H1 (cell line): ENCODE data around the gene TRAF5. TPM values are rescaled to one million over a fixed set of nuclear protein-coding genes. Genes with fewer than 3 reads are reported as not detected.

Experiments
- CTCF ChIA-PET: fragments of 300-600 bp; sonication (Branson Sonifier 250); formaldehyde crosslinking; loops from one replicate; lab custom pipeline; 2021; ENCODE audit not compliant: partially characterized antibody; lab: Charles Lee
- POLR2A ChIA-PET: fragments of 300-600 bp; sonication (Branson Sonifier 250); formaldehyde crosslinking; loops from one replicate; lab custom pipeline; 2021; ENCODE audit warnings: inconsistent platforms; ENCODE audit not compliant: partially characterized antibody; lab: Charles Lee
- DNase-seq, 2 experiments: peaks; one replicate each; pipeline versions ENCODE4 v3.0.0 to v3.0.0-alpha.2; 2010 to 2022; ENCODE audit warnings: low spot score in 2 of 2, low read depth in 1 of 2, mixed read lengths in 1 of 2
- FAIRE-seq: peaks from 2 replicates; lab custom pipeline; 2011; peaks lifted over from hg19 to GRCh38; lab: Jason Lieb, UNC
- H2AFZ ChIP-seq: 2 replicates; pipeline ENCODE4 v1.8.1; 2012; ENCODE audit warnings: low read length, inconsistent platforms
- H2AK5ac ChIP-seq: 2 replicates; pipeline ENCODE4 v1.6.1; 2013; ENCODE audit warnings: low read depth, low read length
- H2BK120ac ChIP-seq: replicated peaks from 2 replicates; pipeline ENCODE3; 2013; ENCODE audit warnings: low read depth, low read length, inconsistent platforms
- H2BK12ac ChIP-seq: 2 replicates; pipeline ENCODE4 v1.6.1; 2013; ENCODE audit warnings: low read depth, low read length
- H2BK15ac ChIP-seq: 2 replicates; pipeline ENCODE4 v1.6.1; 2013; ENCODE audit warnings: low read length
- H2BK20ac ChIP-seq: 2 replicates; pipeline ENCODE4 v1.6.1; 2013; ENCODE audit warnings: low read length
- H2BK5ac ChIP-seq: 2 replicates; pipeline ENCODE4 v1.6.1; 2013; ENCODE audit warnings: low read depth, low read length
- H3K14ac ChIP-seq: 2 replicates; pipeline ENCODE4 v1.6.1; 2013; ENCODE audit warnings: inconsistent platforms; ENCODE audit not compliant: insufficient read length
- H3K18ac ChIP-seq: 2 replicates; pipeline ENCODE4 v1.6.1; 2013; ENCODE audit warnings: low read length; ENCODE audit errors: extremely low read depth
- H3K23ac ChIP-seq: 2 replicates; pipeline ENCODE4 v1.6.1; 2013; ENCODE audit warnings: inconsistent platforms; ENCODE audit not compliant: insufficient read length
- H3K23me2 ChIP-seq: 2 replicates; pipeline ENCODE4 v1.6.1; 2013; ENCODE audit warnings: low read depth, low read length
- H3K27ac ChIP-seq: 2 replicates; pipeline ENCODE4 v1.6.1; 2011; ENCODE audit warnings: low read depth, low read length, inconsistent platforms
- H3K27me3 ChIP-seq, 4 experiments: replicated peaks in 1 of 4; 1 replicate in 1 of 4; 2 replicates in 3 of 4; pipeline versions ENCODE4 v1.6.1 to v1.8.1; 2011 to 2013; ENCODE audit warnings: low read length in 3 of 4, mild to moderate bottlenecking in 3 of 4, inconsistent platforms in 2 of 4, mixed read lengths in 2 of 4, moderate library complexity in 1 of 4; ENCODE audit not compliant: control insufficient read depth in 3 of 4, insufficient read depth in 3 of 4; ENCODE audit errors: extremely low read depth in 1 of 4
- H3K36me3 ChIP-seq, 4 experiments: 2 replicates each; pipeline versions ENCODE4 v1.6.1 to v1.8.1; 2011 to 2013; ENCODE audit warnings: mild to moderate bottlenecking in 4 of 4, low read length in 3 of 4, moderate library complexity in 2 of 4, control low read depth in 1 of 4, inconsistent platforms in 1 of 4; ENCODE audit not compliant: insufficient read depth in 4 of 4, control insufficient read depth in 2 of 4
- H3K4ac ChIP-seq: replicated peaks from 2 replicates; pipeline ENCODE3; 2013; ENCODE audit warnings: low read length, low read depth, mixed read lengths, inconsistent platforms; ENCODE audit not compliant: insufficient read length
- H3K4me1 ChIP-seq, 4 experiments: replicated peaks in 1 of 4; 1 replicate in 1 of 4; 2 replicates in 3 of 4; pipeline versions ENCODE4 v1.6.1 to v1.8.1; 2011 to 2013; ENCODE audit warnings: low read length in 3 of 4, inconsistent platforms in 2 of 4, mixed read lengths in 1 of 4; ENCODE audit not compliant: insufficient read depth in 4 of 4, control insufficient read depth in 3 of 4
- H3K4me2 ChIP-seq, 2 experiments: 2 replicates each; pipeline versions ENCODE4 v1.6.1 to v1.8.1; 2011 to 2013; ENCODE audit warnings: low read depth in 2 of 2, low read length in 2 of 2, control low read depth in 1 of 2, inconsistent platforms in 1 of 2, mild to moderate bottlenecking in 1 of 2; ENCODE audit not compliant: insufficient read depth in 1 of 2
- H3K4me3 ChIP-seq, 4 experiments: fragments of 200-600, 300-600 bp in 1 of 4; sonication (generic), shearing (Covaris generic), sonication (Bioruptor Twin) in 1 of 4; 2 replicates each; pipeline versions ENCODE4 v1.5.1 to v1.8.1; 2011 to 2016; ENCODE audit warnings: low read length in 4 of 4, low read depth in 3 of 4, control low read depth in 2 of 4, inconsistent platforms in 2 of 4, mild to moderate bottlenecking in 2 of 4, mixed read lengths in 1 of 4, moderate library complexity in 1 of 4; ENCODE audit not compliant: insufficient read depth in 2 of 4; ENCODE audit errors: extremely low read depth in 1 of 4
- H3K56ac ChIP-seq: replicated peaks from 2 replicates; pipeline ENCODE3; 2013; ENCODE audit warnings: low read depth, mild to moderate bottlenecking, mixed read lengths, low read length, inconsistent platforms; ENCODE audit not compliant: insufficient read length
- H3K79me1 ChIP-seq: 2 replicates; pipeline ENCODE4 v1.6.1; 2013; ENCODE audit warnings: low read depth, low read length, control low read depth
- H3K79me2 ChIP-seq, 2 experiments: 2 replicates each; pipeline versions ENCODE4 v1.6.1 to v1.8.1; 2012 to 2013; ENCODE audit warnings: low read length in 2 of 2, mild to moderate bottlenecking in 2 of 2, inconsistent platforms in 1 of 2; ENCODE audit not compliant: insufficient read depth in 2 of 2, control insufficient read depth in 1 of 2
- H3K9ac ChIP-seq, 4 experiments: replicated peaks in 1 of 4; 1 replicate in 1 of 4; 2 replicates in 3 of 4; pipeline versions ENCODE4 v1.6.1 to v1.8.1; 2011 to 2013; ENCODE audit warnings: low read depth in 3 of 4, low read length in 3 of 4, control low read depth in 2 of 4, mild to moderate bottlenecking in 2 of 4, moderate library complexity in 2 of 4, inconsistent platforms in 1 of 4; ENCODE audit errors: extremely low read depth in 1 of 4
- H3K9me3 ChIP-seq, 2 experiments: 2 replicates each; pipeline versions ENCODE4 v1.6.1 to v1.8.1; 2012 to 2013; ENCODE audit warnings: mild to moderate bottlenecking in 2 of 2, moderate library complexity in 2 of 2, control low read depth in 1 of 2, inconsistent platforms in 1 of 2, low read depth in 1 of 2, low read length in 1 of 2, mixed read lengths in 1 of 2; ENCODE audit not compliant: insufficient read depth in 2 of 2
- H4K20me1 ChIP-seq, 2 experiments: replicated peaks in 1 of 2; 2 replicates each; pipeline versions ENCODE3 to v1.8.1; 2011 to 2013; ENCODE audit warnings: inconsistent platforms in 2 of 2, low read length in 2 of 2, mild to moderate bottlenecking in 1 of 2; ENCODE audit not compliant: insufficient read depth in 2 of 2, control insufficient read depth in 1 of 2
- H4K5ac ChIP-seq: 2 replicates; pipeline ENCODE4 v1.6.1; 2013; ENCODE audit warnings: low read length, low read depth, mixed read lengths, inconsistent platforms; ENCODE audit not compliant: insufficient read length
- H4K8ac ChIP-seq: 2 replicates; pipeline ENCODE4 v1.8.0; 2013; ENCODE audit warnings: mild to moderate bottlenecking, moderate library complexity, low read length, inconsistent platforms; ENCODE audit not compliant: insufficient read depth; ENCODE audit errors: extremely low read depth
- H4K91ac ChIP-seq: replicated peaks from 2 replicates; pipeline ENCODE3; 2013; ENCODE audit warnings: low read length, mixed read lengths, inconsistent platforms; ENCODE audit not compliant: insufficient read length
- BACH1 ChIP-seq: IDR thresholded peaks from 2 replicates; pipeline ENCODE4 v1.6.1; 2012; ENCODE audit warnings: low read length, improper control_type of control experiment
- CREB1 ChIP-seq: IDR thresholded peaks from 2 replicates; pipeline ENCODE4 v1.6.1; 2012; ENCODE audit warnings: inconsistent platforms
- HDAC2 ChIP-seq, 2 experiments: fragments of 300-600 bp in 1 of 2; sonication (generic) in 1 of 2; IDR thresholded peaks; 2 replicates each; pipeline ENCODE4 v1.6.1; 2011 to 2012; ENCODE audit warnings: low read depth in 2 of 2, low read length in 2 of 2, mild to moderate bottlenecking in 2 of 2, moderate library complexity in 2 of 2, borderline replicate concordance in 1 of 2, inconsistent platforms in 1 of 2
- KDM5A ChIP-seq: fragments of 200-600 bp; IDR thresholded peaks from 2 replicates; pipeline ENCODE4 v1.7.1; 2012; ENCODE audit warnings: mild to moderate bottlenecking, low read length, inconsistent platforms, mixed read lengths
- PHF8 ChIP-seq: fragments of 200-600 bp; sonication (generic); conservative IDR thresholded peaks from 2 replicates; pipeline ENCODE4 v1.7.1; 2012; ENCODE audit warnings: low read depth, mild to moderate bottlenecking, inconsistent platforms, low read length, moderate library complexity
- TAF1 ChIP-seq: IDR thresholded peaks from 2 replicates; pipeline ENCODE4 v1.6.1; 2011; ENCODE audit warnings: mild to moderate bottlenecking, low read depth, low read length
- YY1 ChIP-seq: IDR thresholded peaks from 2 replicates; pipeline ENCODE4 v1.6.1; 2011; ENCODE audit warnings: low read depth, mild to moderate bottlenecking, low read length
- WGBS, 2 experiments: shearing (Covaris generic) in 1 of 2; methylation state at CpG; one replicate each; pipeline versions ENCODE4 v1.1.6 to v1.1.7; 2013 to 2015; ENCODE audit warnings: low lambda C conversion rate in 2 of 2, mixed read lengths in 2 of 2, inconsistent platforms in 1 of 2, low coverage in 1 of 2, missing lambda C conversion rate in 1 of 2; ENCODE audit not compliant: insufficient replicate concordance in 2 of 2, insufficient coverage in 1 of 2, insufficient read length in 1 of 2; ENCODE audit errors: extremely low coverage in 1 of 2, missing lambda C conversion rate in 1 of 2; 5-methylcytosine and 5-hydroxymethylcytosine counted together
- polyA plus RNA-seq, 7 experiments: library from polyadenylated mRNA; depleted of rRNA in 3 of 7; stranded (reverse) in 5 of 7; unstranded in 2 of 7; fragments of >200 nt in 5 of 7; fragments of 200-250 nt in 2 of 7; gene quantifications; 1 replicate in 5 of 7; 2 replicates in 1 of 7; 4 replicates in 1 of 7; pipeline versions ENCODE4 v1.2.1 to v1.2.3, GENCODE V29; 2011 to 2013; ENCODE audit warnings: missing spikeins in 2 of 7, mixed read lengths in 2 of 7
- total RNA-seq: library from RNA; stranded (reverse); fragmentation: NEBNext Ultra II Directional; extraction: Animal tissue kit (Norgen Biotek cat#: 25700); gene quantifications from 2 replicates; pipeline ENCODE4 v1.2.1, GENCODE V29; 2021
- TF ChIP-seq, protein P1 (sequence below), 3 experiments: IDR thresholded peaks; 1 replicate in 2 of 3; 2 replicates in 1 of 3; pipeline versions ENCODE4 v1.5.1 to v1.6.1; 2011; ENCODE audit warnings: low read length in 3 of 3, mild to moderate bottlenecking in 3 of 3, inconsistent platforms in 2 of 3, low read depth in 1 of 3, moderate library complexity in 1 of 3; ENCODE audit not compliant: insufficient read depth in 1 of 3; ENCODE audit errors: control extremely low read depth in 1 of 3

TRAF5 gene
- total and polyA plus RNA-seq, 2 of the 8 experiments (the other 6 are each of a cell fraction or from before 2014, with no cell fraction given) = 13.0 to 17.1 TPM

DNA sequence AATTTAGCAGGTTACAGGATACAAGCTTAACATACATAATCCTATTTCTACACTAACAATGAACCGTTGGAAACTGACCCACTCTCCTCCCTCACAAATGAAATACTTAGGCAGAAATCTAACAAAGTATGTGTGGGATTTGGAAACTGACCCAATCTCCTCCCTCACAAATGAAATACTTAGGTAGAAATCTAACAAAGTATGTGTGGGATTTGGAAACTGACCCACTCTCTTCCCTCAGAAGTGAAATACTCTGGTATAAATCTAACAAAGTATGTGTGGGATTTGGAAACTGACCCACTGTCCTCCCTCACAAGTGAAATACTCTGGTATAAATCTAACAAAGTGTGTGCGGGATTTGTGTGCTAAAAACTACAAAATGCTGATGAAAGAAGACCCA is 60.3 kb downstream of the TRAF5 start:
- peaks cover 8% of the 10 kb centered on the region for H3K23me2 ChIP-seq
- no peaks in the 10 kb centered on the region for H3K79me1 ChIP-seq
- TF ChIP-seq HDAC2 (IDR thresholded peaks at IDR 0.05; ENCODE audit: borderline replicate concordance in 1 of 2, low read depth in 2 of 2, low read length in 2 of 2) (no peak), YY1 (no peak), KDM5A (no peak), TAF1 (no peak), CREB1 (no peak), BACH1 (no peak), PHF8 (no peak)
- TF ChIP-seq, protein P1, sequence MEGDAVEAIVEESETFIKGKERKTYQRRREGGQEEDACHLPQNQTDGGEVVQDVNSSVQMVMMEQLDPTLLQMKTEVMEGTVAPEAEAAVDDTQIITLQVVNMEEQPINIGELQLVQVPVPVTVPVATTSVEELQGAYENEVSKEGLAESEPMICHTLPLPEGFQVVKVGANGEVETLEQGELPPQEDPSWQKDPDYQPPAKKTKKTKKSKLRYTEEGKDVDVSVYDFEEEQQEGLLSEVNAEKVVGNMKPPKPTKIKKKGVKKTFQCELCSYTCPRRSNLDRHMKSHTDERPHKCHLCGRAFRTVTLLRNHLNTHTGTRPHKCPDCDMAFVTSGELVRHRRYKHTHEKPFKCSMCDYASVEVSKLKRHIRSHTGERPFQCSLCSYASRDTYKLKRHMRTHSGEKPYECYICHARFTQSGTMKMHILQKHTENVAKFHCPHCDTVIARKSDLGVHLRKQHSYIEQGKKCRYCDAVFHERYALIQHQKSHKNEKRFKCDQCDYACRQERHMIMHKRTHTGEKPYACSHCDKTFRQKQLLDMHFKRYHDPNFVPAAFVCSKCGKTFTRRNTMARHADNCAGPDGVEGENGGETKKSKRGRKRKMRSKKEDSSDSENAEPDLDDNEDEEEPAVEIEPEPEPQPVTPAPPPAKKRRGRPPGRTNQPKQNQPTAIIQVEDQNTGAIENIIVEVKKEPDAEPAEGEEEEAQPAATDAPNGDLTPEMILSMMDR (IDR thresholded peaks at IDR 0.05; ENCODE audit: control extremely low read depth in 1 of 3, insufficient read depth in 1 of 3, low read depth in 1 of 3, low read length in 3 of 3) = no peak
- TF ChIP-seq, all 59 proteins: peak for 0
- Histone ChIP-seq H3K27me3 (no peaks in the 10 kb centered on the region), H3K27ac (no peak overlapping the region), H2BK5ac (no peak overlapping the region), H3K4me1 (no peaks in the 10 kb centered on the region), H4K5ac (no peak overlapping the region), H3K4me3 (no peak overlapping the region), H4K8ac (no peak overlapping the region), H2BK20ac (no peak overlapping the region), H3K36me3 (no peaks in the 10 kb centered on the region), H3K9me3 (no peaks in the 10 kb centered on the region), H3K9ac (no peak overlapping the region), H2BK12ac (no peak overlapping the region), H2BK120ac (no peak overlapping the region), H2AFZ (no peak overlapping the region), H2BK15ac (no peak overlapping the region), H3K79me2 (no peaks in the 10 kb centered on the region), H2AK5ac (no peak overlapping the region), H3K4me2 (no peak overlapping the region), H4K91ac (no peak overlapping the region), H3K18ac (no peak overlapping the region), H3K56ac (no peak overlapping the region), H3K23ac (no peak overlapping the region), H4K20me1 (no peaks in the 10 kb centered on the region), H3K4ac (no peak overlapping the region), H3K14ac (no peak overlapping the region)
- no peak for DNase-seq
- 83% methylated on average over 2 of the region's 2 CpGs; no CpG with 5 or more reads in 1 of the 2 experiments for WGBS, 2 experiments
- ChIA-PET CTCF (no interaction called here), POLR2A (interaction anchor here (1.0 to 1.8 kb wide), 2 partner anchors 11 to 13 kb away, joined by 3 to 8 read pairs; no protein-coding TSS in a partner anchor)
- FAIRE-seq = no peak
